Omental fat pad (tissue), 4 donors: ENCODE data around the gene AGPAT1. TPM values are rescaled to one million over a fixed set of nuclear protein-coding genes. Genes with fewer than 3 reads are reported as not detected.

ENCODE experiments used
- ATAC-seq: fragments of 150-250 bp; one replicate; pipeline ENCODE4 v1.9.1; 2016; ENCODE audit warnings: mild to moderate bottlenecking, moderate library complexity; ENCODE audit not compliant: low FRiP score
- DNase-seq: peaks from one replicate; pipeline ENCODE4 v3.0.0-alpha.2; 2019; ENCODE audit warnings: low spot score
- total RNA-seq, 4 donors: library from RNA; depleted of rRNA; stranded (reverse); fragments of >200 nt; gene quantifications; one replicate each; pipeline ENCODE4 v1.1.0, GENCODE V29; 2016
- TF ChIP-seq, protein P1 (sequence below), 3 donors: fragments of 450-650 bp; IDR thresholded peaks; one replicate each; pipeline ENCODE4 v1.5.1; 2016 to 2017; ENCODE audit warnings: antibody characterized with exemption in 3 of 3, mild to moderate bottlenecking in 3 of 3, moderate library complexity in 2 of 3

Gene AGPAT1
- total RNA-seq, 4 donors from 2014 or later, result 26.4 to 40.9 (median 35.7) TPM

DNA sequence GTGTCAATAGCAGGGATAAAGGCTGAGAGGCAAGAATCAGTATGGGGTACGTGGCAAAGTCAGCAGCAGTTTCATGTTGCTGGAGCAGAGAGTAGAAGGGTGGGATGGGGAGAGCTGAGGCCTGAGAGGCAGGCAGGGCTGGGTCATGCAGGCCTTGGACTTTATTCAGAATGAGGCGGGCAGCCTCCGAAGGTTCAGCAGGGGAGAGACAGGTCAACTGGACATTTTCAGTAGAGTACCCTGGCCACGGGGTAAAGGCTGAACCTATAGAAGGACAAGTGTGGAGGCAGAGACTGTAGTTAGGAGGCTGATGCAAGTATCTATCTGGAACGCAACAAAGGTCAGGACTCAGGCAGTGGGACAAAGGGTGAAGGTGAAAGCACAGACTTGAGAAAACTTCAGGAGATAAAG is 34.3 kb upstream of the AGPAT1 start:
- ATAC-seq (no peak), DNase-seq (no peak)
- TF ChIP-seq, protein P1, sequence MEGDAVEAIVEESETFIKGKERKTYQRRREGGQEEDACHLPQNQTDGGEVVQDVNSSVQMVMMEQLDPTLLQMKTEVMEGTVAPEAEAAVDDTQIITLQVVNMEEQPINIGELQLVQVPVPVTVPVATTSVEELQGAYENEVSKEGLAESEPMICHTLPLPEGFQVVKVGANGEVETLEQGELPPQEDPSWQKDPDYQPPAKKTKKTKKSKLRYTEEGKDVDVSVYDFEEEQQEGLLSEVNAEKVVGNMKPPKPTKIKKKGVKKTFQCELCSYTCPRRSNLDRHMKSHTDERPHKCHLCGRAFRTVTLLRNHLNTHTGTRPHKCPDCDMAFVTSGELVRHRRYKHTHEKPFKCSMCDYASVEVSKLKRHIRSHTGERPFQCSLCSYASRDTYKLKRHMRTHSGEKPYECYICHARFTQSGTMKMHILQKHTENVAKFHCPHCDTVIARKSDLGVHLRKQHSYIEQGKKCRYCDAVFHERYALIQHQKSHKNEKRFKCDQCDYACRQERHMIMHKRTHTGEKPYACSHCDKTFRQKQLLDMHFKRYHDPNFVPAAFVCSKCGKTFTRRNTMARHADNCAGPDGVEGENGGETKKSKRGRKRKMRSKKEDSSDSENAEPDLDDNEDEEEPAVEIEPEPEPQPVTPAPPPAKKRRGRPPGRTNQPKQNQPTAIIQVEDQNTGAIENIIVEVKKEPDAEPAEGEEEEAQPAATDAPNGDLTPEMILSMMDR (IDR thresholded peaks at IDR 0.05), result no peak

DNA sequence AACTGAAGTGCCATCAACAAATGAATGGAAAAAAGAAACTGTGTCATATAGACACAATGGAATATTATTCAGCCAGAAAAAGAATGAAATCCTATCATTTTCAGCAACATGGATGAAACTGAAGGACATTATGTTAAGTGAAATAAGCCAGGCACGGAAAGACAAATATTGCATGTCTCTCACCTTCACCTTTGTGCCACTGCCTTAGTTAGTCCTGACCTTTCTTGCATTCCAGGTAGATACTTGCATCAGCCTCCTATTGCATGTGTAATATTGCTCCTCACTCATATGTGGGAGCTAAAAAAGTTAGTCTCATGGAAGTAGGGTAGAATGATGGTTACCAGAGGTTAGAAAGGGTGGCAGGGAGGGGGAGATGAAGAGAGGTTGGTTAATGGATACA is 33.1 kb upstream of the AGPAT1 start:
- no peak for ATAC-seq
- TF ChIP-seq, protein P1 (IDR thresholded peaks at IDR 0.05), result no peak
- DNase-seq, result no peak

DNA sequence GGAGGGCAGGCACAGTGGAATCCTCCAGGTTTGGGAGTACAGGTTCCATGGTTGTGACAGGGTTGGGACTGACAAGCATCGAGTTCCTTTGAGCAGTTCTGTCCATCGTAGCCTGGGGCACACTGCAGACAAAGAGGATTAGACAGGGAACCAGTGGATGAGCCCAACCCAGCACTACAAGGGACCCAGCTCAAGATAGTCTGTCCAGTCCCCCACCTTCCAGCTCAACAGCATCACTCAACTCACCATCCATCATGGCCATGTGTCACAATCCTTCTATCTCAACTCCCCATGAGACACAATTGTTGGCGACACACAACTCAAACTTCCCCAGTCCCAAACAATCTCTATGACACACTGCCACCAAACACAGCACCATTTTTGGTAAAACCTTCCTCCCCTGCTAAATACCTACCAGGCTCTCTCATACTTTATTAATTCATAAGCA is 28.4 kb upstream of the AGPAT1 start:
- TF ChIP-seq, protein P1 (IDR thresholded peaks at IDR 0.05), result no peak
- ATAC-seq, result no peak

DNA sequence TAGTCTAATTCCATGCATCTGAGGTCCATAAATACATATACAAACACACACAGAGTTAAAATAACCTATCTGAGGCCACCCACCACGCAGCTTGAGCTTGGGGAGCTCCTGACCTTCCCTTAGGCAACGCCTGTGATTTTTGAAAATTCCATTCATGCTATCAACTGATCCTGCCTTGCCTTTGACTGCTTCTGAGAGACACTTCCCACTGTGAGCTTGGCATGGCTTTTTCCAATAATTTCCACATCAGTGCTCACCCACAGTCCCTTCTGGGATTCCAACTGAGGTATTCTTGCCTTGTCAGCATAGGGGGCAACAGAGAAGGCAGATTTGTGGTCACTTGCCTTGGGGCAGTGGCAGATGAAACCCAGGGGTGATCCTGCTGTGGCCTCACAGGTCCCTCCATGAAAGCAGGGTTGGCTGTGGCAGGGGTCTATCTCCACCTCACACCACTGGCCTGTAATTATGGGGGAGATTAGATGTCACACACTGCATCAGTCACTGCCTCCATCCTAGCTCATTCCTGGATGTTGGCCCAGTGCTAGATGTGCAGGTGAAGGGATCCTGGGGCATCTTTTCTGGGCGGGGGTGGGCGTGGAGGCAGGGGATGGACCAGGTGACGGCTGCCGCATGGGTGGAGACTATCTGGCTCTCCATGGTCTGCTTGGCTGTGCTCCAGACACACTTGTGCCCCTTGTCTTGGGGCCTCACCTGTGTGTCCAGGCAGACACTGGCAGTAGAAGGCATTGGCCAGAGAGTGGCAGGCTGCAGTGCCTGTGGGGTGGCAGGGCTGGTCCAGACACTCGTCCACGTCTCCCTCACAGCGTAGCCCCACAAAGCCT is 27.8 kb upstream of the AGPAT1 start:
- TF ChIP-seq, protein P1 (IDR thresholded peaks at IDR 0.05), result no peak
- DNase-seq, result no peak
- no peak for ATAC-seq

More for the DNA sequence above, 28.4 kb upstream of the AGPAT1 start:
- DNase-seq, result no peak

DNA sequence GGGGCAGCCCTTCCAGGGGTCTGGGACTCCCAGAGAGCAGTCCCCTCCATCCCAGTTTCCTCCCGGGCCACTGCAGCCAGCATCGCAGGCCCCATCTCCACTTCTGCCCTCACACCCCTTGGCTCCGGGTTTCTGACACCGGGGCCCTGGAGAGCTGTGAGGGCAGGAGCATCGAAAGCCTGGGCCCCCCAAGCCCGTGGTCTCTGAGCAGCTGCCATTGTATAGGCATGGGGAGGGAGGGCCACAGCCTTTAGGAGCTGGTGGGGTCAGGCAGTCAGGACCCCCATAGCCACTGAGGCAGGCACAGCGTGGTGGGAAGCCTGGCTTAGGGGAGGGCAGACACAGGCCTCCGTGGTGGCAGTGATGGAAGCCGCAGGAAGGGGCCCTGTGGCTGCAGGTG is 26.3 kb upstream of the AGPAT1 start:
- no peak for ATAC-seq
- TF ChIP-seq, protein P1 (IDR thresholded peaks at IDR 0.05), result no peak

DNA sequence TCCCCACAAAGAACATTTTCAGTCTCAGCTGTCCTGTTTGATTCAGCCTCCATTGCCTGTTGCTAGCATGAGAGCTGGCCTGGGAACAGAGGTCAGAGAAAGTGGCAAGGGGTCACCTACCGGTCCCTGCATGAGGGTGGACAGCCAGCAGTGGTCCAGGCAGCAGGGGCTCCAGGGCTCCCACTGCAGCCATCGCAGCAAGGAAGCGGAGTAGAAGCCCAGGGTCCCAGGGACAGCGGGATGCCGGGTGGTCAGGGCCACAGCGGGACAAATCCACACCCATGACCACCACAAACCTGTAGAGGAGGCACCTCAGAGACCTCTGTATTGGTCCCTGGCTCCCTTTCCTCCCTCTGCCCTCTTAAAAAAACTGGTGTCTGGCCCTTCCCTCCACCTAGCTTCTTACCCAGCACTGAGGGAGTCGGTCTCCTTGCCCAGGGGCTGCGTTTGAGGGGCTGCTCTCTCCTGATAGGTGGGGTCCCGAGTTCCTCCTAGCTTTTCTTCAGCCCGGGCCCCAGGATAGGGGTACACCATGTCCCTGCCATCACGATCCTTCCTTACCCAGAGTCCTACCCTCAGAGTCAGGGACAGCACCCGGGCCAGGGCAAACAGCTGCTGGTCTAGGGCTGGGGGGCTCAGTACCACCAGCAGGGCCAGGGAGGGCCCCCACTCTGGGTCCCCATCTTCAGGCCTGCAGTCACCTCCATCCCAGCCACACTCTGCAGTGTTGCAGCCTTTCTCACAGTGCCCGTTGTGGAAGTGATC is 25.0 kb upstream of the AGPAT1 start:
- no peak for ATAC-seq
- DNase-seq, result no peak
- TF ChIP-seq, protein P1 (IDR thresholded peaks at IDR 0.05), result no peak

More for the DNA sequence above, 26.3 kb upstream of the AGPAT1 start:
- DNase-seq, result no peak
